ENCODE data around the gene PRODH2.

PRODH2 gene, protein sequence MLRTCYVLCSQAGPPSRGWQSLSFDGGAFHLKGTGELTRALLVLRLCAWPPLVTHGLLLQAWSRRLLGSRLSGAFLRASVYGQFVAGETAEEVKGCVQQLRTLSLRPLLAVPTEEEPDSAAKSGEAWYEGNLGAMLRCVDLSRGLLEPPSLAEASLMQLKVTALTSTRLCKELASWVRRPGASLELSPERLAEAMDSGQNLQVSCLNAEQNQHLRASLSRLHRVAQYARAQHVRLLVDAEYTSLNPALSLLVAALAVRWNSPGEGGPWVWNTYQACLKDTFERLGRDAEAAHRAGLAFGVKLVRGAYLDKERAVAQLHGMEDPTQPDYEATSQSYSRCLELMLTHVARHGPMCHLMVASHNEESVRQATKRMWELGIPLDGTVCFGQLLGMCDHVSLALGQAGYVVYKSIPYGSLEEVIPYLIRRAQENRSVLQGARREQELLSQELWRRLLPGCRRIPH
- total RNA-seq, result 0 to 0.05 (median 0) reads per million in 18 experiments

DNA sequence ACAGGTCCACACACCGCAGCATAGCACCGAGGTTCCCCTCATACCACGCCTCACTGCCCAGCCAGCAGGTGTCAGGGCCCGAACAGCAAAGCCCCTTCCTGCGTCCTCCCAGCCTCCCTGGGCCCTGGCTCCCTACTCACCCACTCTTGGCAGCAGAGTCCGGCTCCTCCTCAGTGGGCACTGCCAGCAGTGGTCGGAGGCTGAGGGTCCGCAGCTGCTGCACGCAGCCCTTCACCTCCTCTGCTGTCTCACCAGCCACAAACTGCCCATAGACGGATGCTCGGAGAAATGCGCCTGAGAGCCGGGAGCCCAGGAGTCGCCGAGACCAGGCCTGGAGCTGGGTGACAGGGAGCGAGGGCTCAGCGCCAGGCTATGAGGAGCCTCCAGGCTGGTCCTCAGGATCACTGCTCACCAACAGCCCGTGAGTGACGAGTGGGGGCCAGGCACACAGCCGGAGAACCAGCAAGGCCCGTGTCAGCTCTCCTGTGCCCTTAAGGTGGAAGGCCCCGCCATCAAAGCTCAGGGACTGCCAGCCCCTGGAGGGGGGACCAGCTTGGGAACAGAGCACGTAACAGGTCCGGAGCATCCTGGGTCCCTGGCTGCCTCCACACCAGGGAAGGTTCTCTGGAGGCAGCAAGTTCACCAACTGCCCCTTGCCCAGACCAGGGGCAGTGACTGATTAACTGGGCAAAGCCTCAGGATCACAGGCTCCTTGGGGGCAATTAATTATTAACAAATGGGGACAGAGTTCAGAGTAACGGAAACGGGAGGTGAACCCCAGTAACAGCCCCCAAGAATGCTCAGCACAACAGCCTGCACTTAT, at the start of gene PRODH2:
Gene PRODH2, minus strand, starts transcription at position 626 of the 823 bp plus-strand sequence. Its CDS starts 40 bp downstream, at position 586.
- DNase-seq, result no peak

DNA sequence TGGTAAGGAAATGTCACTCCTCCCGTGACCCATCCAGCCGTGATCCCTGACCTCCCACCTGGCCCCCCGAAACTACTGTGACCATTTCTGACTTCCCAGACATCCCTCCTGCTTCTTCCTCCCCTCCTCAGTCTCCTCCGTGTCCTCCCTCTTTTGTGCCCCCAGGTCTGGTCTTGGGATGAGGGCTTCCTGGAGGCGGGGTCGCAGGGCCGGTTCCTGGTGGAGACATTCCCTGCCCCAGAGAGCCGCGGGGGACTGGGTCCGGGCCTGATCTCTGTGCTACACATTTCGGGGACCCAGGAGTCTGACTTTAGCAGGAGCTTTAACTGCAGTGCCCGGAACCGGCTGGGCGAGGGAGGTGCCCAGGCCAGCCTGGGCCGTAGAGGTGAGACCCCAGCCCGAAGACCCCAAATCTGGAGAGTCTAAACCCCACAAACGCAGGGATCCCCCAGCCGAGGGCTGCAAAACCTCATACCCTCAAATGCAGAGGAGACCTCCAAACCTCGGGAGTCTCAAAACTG, 49.1 kb upstream of the PRODH2 start:
- no peak for DNase-seq

DNA sequence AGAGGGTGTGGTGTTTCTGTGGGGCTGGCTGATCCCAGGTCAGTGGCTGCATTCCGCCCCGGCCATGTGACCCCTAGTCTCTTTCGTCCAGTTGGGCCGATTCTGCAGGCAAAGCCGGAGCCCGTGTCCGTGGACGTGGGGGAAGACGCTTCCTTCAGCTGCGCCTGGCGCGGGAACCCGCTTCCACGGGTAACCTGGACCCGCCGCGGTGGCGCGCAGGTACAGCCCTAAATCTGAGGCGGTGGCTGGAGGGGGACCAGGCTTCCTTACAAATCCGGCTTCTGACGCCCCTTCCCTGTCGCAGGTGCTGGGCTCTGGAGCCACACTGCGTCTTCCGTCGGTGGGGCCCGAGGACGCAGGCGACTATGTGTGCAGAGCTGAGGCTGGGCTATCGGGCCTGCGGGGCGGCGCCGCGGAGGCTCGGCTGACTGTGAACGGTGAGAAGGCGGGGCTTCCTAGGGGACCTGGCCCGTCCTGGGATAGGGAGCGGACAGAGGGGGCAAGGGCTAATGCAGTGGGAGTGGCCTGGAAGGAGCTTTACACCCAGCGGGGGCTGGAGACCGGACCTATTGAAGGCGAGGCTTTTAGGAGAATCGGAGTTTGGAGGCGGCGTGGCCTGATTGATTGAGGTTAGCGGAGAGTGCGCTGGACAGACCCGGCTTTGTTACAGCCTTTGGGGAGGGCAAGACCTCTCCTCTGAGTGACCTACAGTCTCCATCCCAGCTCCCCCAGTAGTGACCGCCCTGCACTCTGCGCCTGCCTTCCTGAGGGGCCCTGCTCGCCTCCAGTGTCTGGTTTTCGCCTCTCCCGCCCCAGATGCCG, 48.4 kb upstream of the PRODH2 start:
- DNase-seq, result no peak

DNA sequence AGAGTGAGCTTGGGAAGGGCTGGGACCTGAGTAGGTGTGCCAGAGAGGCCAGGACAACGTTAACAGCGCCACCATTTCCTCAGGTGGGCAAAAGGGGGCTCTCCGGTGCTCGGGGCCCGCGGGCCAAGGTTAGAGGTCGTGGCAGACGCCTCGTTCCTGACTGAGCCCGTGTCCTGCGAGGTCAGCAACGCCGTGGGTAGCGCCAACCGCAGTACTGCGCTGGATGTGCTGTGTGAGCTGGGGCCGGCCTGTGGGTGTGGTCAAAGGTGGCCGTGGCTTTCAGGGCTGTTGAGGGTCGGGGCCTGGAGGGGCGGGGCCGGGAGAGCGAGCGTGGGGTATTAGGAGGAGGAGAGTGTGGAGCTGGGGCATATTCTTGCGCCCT, 47.8 kb upstream of the PRODH2 start:
- no peak for DNase-seq

DNA sequence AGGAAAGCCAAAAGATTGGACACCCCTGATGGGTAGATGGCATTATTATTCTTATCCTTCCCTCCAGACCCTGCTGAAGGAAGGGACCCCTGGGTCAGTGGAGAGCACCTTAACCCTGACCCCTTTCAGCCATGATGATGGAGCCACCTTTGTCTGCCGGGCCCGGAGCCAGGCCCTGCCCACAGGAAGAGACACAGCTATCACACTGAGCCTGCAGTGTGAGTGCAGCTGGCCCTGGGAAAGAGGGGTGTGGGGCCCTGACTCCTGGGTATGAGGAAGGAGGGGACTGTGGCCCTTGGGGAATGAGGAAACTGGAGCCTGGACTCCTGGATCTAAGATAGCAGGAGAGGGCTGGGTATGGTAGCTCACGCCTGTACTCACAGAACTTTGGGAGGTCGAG, 46.8 kb upstream of the PRODH2 start:
- no peak for DNase-seq

DNA sequence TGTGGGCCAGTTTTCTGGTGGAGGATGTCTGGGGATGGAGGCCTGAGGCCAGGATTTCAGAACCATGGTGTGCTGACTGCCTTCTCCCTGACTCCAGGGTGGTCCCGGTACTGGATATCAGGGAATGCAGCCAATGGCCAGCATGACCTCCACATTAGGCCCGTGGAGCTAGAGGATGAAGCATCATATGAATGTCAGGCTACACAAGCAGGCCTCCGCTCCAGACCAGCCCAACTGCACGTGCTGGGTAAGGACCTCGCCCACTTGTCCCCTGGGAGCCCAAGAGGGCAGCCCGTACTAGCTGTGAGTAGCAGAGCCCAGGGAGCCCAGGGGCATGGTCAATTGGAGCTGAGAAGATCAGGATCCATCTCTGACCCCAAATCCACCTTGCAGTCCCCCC, 45.7 kb upstream of the PRODH2 start:
- no peak for DNase-seq

DNA sequence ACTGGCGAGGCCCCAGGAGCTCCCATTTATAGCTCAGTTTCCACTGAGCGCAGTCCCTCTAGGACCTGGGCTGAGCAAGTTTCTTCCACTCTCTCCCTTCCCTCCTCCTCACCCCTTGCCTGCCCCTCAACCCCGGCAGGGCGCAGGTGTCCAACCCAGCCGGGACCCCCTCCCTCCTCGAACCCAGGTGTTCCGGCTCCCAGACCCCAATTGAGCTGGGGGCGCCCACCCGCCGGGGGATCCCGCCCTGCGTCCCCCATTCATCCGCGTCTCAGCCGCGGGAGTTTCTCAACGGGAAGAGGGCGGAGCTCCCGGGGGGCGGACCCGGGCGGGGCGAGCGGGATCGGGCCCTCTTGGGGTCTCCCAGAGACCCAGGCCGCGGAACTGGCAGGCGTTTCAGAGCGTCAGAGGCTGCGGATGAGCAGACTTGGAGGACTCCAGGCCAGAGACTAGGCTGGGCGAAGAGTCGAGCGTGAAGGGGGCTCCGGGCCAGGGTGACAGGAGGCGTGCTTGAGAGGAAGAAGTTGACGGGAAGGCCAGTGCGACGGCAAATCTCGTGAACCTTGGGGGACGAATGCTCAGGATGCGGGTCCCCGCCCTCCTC, 44.0 kb upstream of the PRODH2 start, which contains the start of gene KIRREL2:
Gene KIRREL2, plus strand, starts transcription at position 366 of the 604 bp plus-strand sequence. Its CDS starts 209 bp downstream, at position 575.
- no peak for DNase-seq

DNA sequence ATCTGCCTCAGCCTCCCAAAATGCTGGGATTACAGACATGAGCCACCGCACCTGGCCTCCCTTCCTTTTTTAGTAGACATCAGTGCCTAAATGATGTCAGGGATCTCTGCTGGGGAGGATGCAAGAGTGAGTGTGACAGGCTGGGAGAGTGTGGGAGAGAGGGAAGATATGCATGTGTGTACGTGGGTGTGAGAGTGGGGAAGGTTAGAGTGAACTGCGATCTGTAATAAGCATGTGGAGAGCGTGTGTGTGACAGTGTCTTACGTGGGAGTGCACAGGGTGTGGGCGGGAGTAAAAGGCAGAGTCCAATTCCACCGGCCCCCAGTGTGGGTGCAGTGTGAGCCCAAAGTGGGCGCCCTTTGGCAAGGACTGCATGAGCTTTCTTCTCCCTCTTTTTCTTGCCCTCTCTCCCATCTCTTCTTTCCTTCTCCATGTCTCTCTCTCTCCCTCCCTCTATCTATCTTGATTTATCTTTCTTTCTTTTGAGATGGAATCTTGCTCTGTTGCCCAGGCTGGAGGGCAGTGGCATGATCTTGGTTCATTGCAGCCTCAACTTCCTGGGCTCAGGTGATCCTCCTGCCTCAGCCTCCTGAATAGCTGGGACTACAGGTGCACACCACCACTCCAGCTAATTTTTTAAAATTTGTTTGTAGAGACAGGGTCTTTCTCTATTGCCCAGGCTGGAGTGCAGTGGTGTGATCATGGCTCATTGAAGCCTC, 40.6 kb upstream of the PRODH2 start:
- peak in 1 of 2 donors; percentile 23 for DNase-seq

DNA sequence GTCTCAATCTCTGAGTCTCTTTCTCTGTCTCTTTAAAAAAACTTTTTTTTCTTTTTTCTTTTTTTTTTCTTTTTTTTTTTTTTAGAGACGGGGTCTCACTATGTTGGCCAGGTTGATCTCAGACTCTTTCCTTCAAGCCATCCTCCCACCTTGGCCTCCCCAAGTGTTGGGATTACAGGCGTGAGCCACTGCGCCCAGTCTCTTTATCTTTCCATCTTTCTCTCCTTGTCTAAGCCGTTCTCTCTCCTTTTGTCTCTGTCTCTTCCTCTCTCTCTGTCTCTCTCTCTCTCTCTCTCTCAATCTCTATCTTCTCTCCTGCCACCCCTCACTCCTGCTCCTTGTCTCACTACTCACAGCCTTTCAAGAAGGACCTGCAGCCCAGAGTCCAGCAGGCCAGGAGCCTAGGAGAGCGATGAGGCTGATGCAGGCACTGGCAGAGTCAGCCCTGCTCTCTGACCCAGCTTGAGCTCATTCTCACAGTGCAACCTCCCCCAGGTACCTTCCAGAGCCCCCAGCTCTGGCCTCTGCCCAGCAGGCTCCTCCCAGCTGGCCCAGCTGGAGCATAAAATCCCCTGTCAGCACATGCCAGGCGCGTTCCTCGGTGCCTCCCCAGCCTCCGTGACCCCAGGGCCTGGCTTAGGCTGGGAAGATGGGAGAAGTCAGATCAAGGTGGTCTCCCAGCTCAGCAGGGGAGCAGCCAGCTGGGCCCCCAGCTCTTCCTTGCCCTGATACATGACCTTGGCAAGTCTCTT, 39.6 kb upstream of the PRODH2 start, which contains the start of gene NPHS1:
Gene NPHS1, minus strand, starts transcription at position 476 of the 752 bp plus-strand sequence. CDS start 667 bp downstream, outside the sequence.
- no peak for DNase-seq

DNA sequence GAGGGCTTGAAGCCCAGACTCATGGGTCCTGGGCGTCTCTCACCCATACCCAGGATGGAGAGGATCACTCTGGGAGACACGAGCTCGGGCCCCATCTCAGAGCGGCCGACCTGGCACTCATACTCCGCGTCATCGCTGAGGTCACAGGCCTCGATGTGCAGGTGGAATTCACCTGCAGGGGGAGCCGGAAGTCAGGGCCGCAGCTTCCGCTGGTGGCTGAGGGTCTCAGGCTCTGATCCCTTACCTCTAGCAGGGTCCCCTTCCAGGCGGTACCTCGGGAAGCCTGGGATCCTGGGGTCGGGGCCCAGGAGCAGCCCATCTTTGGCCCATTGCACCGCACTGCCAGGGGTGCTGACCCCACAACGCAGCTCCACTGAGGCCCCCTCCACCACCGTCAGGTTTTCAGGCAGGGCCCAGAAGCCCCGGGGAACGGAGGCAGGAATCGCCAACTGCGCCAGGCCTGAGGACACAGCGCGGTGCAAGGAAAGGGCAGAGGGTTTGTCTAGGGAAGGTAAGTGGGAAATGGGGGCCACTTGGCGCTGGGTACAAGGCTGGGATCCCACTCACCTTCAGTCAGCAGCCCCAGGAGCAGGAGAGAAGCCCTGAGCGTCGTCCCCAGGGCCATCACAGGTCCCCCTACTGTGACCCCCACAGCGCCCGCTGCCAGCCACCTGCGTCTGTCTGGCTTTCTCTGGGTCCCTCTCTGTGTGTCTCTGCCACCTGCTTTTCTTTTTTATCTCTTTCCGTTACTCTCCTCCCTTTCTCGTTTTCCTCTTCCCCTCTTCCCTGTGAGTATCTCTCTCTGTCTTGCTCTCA, 38.8 kb upstream of the PRODH2 start:
- no peak for DNase-seq

DNA sequence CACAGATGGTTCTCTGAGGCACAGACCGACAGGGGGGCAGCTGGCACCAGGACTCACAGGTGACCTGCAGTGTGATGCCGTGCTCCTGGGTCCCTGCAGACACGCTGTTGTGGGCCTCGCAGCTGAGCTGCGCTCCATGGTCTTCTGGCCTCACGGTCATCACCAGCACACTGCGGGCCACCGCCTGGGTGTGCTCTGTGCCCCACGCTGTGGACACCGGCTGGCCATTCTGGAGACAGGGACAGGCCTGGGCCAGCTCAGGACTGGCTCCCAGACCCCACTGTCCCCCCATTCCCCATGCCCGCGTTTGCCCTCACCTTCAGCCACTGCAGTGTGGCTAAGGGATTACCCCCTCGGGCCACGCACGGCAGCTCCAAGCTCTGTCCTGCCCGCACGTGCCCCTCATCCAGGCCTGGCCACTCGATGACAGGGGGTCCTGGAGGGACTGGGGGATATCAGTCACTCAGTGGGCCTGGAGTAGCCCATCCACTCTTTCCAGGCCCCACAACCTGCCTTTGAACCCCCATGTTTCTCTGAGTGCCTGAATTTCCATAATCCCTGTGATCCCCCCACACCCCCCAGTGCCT, 36.4 kb upstream of the PRODH2 start:
- DNase-seq, result no peak

DNA sequence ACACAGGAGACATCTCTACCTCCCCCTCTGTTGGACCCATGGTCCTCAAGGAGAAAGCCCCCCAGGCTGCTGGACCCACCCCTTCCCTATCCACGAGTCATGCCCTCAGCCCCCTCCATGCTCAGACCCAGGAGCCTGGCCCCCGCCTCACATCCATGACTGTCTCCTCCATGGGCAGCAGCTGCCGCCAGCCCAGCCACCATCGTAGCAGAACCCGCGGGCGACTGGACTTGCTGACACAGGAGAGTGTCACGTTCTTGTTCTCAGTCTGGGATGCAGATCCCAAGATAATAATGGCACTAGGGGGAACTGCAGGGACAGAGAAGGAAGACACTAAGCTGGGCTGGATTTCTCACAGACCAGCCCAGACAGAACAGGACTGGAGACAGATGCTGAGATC, 35.8 kb upstream of the PRODH2 start:
- no peak for DNase-seq

DNA sequence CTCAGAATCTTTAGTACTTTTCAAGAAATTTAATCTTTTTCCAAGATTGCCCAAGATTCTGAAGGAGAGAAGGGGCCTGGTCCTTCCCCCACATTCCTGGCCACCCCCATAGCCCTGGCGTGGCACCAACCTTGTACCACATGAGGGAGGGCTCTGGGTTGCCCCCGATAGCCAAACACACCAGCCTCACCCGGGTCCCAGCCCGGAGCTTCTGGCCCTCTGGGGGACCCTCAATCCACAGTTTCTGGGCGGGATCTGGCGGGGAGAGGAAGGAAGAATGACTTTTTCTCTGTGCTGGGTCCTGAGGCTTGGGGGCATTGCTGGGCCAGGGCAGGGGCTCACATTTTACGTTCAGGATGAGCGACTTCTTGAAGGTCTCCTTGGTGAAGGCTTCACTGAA, 35.3 kb upstream of the PRODH2 start:
- no peak for DNase-seq

DNA sequence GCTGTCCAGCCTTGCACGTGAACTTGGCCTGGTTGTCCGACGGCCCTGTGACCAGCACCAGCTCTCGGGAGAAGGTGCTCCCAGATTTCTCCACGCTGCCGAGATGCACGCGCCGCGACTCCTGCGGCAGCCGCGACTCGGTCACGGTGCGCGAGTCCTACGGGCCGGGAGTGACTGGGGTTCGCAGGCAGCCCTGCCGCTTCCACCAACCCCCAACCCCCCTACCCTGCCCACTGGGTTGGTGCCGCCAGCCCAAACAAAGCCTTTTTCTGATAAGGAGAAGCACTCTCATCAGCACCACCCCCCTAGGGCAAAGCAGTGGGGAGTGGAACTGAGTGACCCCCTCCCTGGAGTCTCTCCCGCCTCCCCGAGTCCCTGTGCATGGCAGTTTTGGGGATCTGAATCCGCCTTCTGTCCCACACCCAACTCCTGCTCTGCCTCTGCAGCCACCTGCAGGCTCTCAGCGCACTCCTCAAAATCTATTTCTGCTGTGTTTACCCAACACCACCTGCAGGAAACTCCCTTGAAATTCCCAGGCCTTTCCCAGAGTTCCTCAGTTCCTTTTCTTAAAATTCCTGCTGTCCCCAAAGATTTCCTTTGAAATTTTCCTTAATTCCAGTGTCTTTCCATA, 33.5 kb upstream of the PRODH2 start:
- no peak for DNase-seq

DNA sequence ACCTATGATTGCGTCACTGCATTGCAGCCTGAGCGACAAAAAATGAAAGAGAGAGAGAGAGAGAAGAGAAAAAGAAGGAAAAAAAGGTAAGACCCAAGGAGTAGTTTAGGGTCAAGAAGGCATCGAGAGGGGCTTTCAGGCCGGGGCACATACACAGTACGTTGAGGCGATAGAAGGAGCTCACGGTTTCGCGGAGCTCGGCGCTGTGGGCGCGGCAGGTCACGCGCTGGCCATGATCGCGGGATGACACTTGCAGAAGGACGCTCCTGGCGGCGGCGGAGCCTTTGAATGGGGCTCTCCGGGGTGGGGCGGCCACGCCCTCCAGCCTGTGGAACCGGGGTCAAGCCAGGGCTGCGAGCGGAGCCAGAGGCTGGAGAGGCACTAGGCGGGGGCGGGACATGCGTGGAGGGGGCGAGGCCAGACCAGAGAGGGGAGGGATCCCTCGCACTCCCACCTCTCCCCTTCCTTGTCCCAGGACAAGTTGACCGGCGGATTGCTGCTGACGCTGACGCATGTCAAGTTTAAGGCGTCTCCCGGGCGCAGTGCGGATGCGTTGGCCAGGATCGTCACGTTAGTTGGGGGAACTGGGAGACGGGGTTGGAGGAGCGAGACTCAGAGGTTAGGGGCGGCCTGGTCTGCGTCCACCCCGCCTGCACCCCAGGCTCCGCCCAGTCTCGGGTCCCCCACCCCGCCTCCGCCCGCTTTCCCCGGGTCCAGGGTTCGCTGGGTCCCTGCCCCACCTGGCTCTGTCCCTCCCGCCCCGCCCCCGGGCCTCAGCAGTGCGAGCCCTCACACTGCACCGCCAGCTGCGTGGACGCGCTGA, 32.8 kb upstream of the PRODH2 start:
- peak in 1 of 2 donors; percentile 19 for DNase-seq

DNA sequence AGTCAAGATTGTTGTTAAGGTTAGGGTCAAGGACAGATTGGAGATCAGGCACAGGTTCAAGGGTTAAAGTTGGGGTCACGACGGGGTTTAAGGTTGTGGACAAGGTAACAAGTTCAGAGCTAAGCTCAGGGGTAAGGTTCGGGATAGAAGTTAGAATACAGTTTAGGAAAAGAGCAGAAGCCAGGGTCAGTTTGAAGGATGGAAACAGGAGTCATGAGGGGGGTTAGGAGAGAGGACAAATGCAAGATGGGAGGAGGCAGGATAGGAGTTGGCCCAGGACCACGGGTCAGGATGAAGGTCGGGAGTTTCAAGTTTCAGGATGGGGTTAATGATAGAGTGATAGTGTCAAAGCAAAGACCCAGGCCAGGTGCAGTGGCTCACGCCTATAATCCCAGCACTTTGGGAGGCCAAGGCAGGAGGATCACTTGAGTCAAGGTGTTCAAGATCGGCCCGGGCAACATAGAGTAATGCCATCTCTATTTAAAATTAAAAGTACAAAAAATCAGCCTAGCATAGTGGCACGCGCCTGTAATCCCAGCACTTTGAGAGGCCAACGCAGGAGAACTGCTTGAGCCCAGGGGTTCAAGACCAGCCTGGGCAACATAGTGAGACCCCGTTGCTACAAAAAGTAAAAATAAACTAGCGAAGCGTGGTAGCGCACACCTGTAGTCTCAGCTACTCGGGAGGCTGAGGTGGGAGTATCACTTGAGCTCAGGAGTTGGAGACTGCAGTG, 32.0 kb upstream of the PRODH2 start:
- no peak for DNase-seq

Measured in inflammatory macrophage (primary cell).